Endometrial microvascular endothelial cells (primary cell): ENCODE results near the gene MAST3. TPM values are rescaled to one million over a fixed set of nuclear protein-coding genes. Genes with fewer than 3 reads are reported as not detected.

Source experiments
- in situ Hi-C: cut with HindIII; loops from 2 replicates; pipeline ENCODE4 v1.10.0; 2017; ENCODE audit warnings: low sequenced_read_pairs, low pct_unique_long_range_greater_than_20kb; ENCODE audit errors: inconsistent ontology term
- total RNA-seq: library from RNA; depleted of rRNA; stranded (reverse); fragments of >200 nt; gene quantifications from one replicate; pipeline ENCODE4 v1.2.3, GENCODE V29; 2015; ENCODE audit errors: inconsistent ontology term

The MAST3 gene
- total RNA-seq, 1 donor from 2014 or later = 4.2 TPM

DNA sequence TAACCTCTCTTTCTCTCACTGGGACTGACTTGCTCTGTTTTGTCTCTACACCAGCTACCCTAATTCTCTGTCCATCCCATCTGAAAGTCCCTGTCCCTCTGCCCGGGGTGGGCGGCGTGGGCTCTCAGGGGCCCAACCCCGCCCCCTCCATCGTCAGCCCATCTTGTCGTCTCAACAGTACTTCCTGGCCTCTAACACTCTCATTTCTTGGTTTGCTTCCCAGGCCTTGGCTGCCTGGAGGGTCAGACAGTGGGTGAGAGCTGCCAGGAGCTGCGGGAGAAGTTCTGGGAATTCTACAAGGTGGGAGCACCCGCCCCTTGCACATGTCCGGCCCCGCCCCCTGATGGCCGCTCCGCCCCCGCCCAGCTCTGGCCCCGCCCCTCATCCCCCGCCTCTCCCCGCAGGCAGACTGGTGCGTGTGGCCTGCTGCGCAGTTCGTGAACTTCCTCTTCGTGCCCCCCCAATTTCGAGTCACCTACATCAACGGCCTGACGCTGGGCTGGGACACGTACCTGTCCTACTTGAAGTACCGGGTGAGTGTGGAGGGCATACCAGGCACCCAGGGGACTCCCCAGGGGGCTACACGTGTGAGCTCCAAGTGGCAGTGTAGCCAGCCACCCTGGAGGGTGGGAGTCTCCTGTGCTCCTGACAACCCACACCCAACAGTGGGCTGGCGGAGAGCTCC is 97.1 kb downstream of the MAST3 start:
- in situ Hi-C loops = no loop called here

- in situ Hi-C loops = no loop called here
Measured at GRCh38 chr19:18196511-18196845, 98.9 kb downstream of the MAST3 start.

GRCh38 chr19:18197306-18197705 is 99.7 kb downstream of the MAST3 start:
- in situ Hi-C loops = no loop called here

GRCh38 chr19:18197941-18198340 is 100.4 kb downstream of the MAST3 start:
- in situ Hi-C loops = no loop called here

GRCh38 chr19:18198374-18198773 is 100.8 kb downstream of the MAST3 start:
- in situ Hi-C loops = no loop called here

Other genes starting within 250 kb of the MAST3 start
- 4.5 TPM for gene JAK3, start 249.8 kb upstream of the MAST3 start, total RNA-seq
- gene RPL18A, start 237.9 kb upstream of the MAST3 start, total RNA-seq = 1,241 TPM
- not detected for gene SLC5A5, start 225.8 kb upstream of the MAST3 start, total RNA-seq
- 87.6 TPM for gene CCDC124, start 164.8 kb upstream of the MAST3 start, total RNA-seq
- not detected for gene KCNN1, start 130.7 kb upstream of the MAST3 start, total RNA-seq
- 26.1 TPM for gene ARRDC2, start 89.6 kb upstream of the MAST3 start, total RNA-seq
- gene IL12RB1, start 10.8 kb upstream of the MAST3 start, total RNA-seq = 0.74 TPM
- gene PIK3R2, start 55.4 kb downstream of the MAST3 start, total RNA-seq = 11.2 TPM
- gene IFI30, start 76.0 kb downstream of the MAST3 start, total RNA-seq = 13.2 TPM
- gene MPV17L2, start 95.4 kb downstream of the MAST3 start, total RNA-seq = 52.6 TPM
- gene RAB3A, start 106.3 kb downstream of the MAST3 start, total RNA-seq = 2.6 TPM
- gene PDE4C, start 128.7 kb downstream of the MAST3 start, total RNA-seq = not detected
- 0.46 TPM for gene IQCN, start 176.7 kb downstream of the MAST3 start, total RNA-seq
- 99.6 TPM for gene JUND, start 183.8 kb downstream of the MAST3 start, total RNA-seq
- gene LSM4, start 225.3 kb downstream of the MAST3 start, total RNA-seq = 293 TPM
- 5.8 TPM for gene PGPEP1, start 242.8 kb downstream of the MAST3 start, total RNA-seq